ENCODE data around the gene NEK6. TPM values are rescaled to one million over a fixed set of nuclear protein-coding genes. Genes with fewer than 3 reads are reported as not detected.

The NEK6 gene
- total and polyA plus RNA-seq, 10 donors: 11.2 to 71.3 (median 41.1) TPM

- TF ChIP-seq CTCF (IDR thresholded peaks at IDR 0.05 in 8 of 11, conservative IDR thresholded peaks at IDR 0.05 in 3 of 11) (no peak), POLR2A (IDR thresholded peaks at IDR 0.05) (no peak), POLR2AphosphoS5 (IDR thresholded peaks at IDR 0.05) (no peak)
- DNase-seq: peak; percentile 74
- WGBS, 5 donors: 26 to 28% (median 28%) methylated on average over 19 of the region's 19 CpGs
- intact Hi-C loops (cut with DNase I; ENCODE audit: low total_unique reads): no loop called here
- H3K4me3 ChIP-seq: peak overlapping the region; percentile 1 to 87 (median 68)
- H3K27me3 ChIP-seq (replicated peaks in 1 of 7): peaks cover 0 to 12% (median 0%) of the 10 kb centered on the region in 7 donors
- H3K36me3 ChIP-seq: peaks cover 0 to 10% (median 2%) of the 10 kb centered on the region in 6 donors
- H3K9me3 ChIP-seq: no peaks in the 10 kb centered on the region
- peak overlapping the region; percentile 43 to 90 (median 86) for H3K27ac ChIP-seq
- H3K4me1 ChIP-seq: peaks cover 43 to 80% (median 69%) of the 10 kb centered on the region in 6 donors
These were observed 1.5 kb downstream of the NEK6 start for GRCh38 chr9:124259158-124259808.

- TF ChIP-seq POLR2A (IDR thresholded peaks at IDR 0.05) (no peak), POLR2AphosphoS5 (IDR thresholded peaks at IDR 0.05) (peak in 1 of 3 donors; percentile 30)
- no peaks in the 10 kb centered on the region for H3K9me3 ChIP-seq
- H3K4me1 ChIP-seq: peaks cover 52 to 92% (median 84%) of the 10 kb centered on the region in 6 donors
- peaks cover 0 to 12% (median 0%) of the 10 kb centered on the region in 7 donors for H3K27me3 ChIP-seq (replicated peaks in 1 of 7)
- peak overlapping the region in 7 of 8 donors; percentile 1 to 87 (median 17) for H3K4me3 ChIP-seq
- intact Hi-C loops (cut with DNase I; ENCODE audit: low total_unique reads): no loop called here
- DNase-seq: peak; percentile 82
- H3K36me3 ChIP-seq: peaks cover 0 to 10% (median 2%) of the 10 kb centered on the region in 6 donors
- 34 to 46% (median 41%) methylated on average over 15 of the region's 15 CpGs for WGBS, 5 donors
- peak overlapping the region; percentile 63 to 90 (median 86) for H3K27ac ChIP-seq
These were observed 3.2 kb downstream of the NEK6 start for GRCh38 chr9:124260769-124261603.

- no peak for DNase-seq
- 51 to 72% (median 61%) methylated on average over 13 of the region's 13 CpGs for WGBS, 5 donors
- intact Hi-C loops (cut with DNase I; ENCODE audit: low total_unique reads): no loop called here
- Histone ChIP-seq H3K27ac (peak overlapping the region; percentile 63 to 90 (median 86)), H3K27me3 (replicated peaks in 1 of 7) (peaks cover 0 to 12% (median 0%) of the 10 kb centered on the region in 7 donors), H3K4me1 (peaks cover 61 to 95% (median 90%) of the 10 kb centered on the region in 6 donors), H3K4me3 (peak overlapping the region in 5 of 8 donors; percentile 7 to 87 (median 18)), H3K36me3 (peaks cover 0 to 10% (median 2%) of the 10 kb centered on the region in 6 donors), H3K9me3 (no peaks in the 10 kb centered on the region)
- TF ChIP-seq POLR2AphosphoS5 (IDR thresholded peaks at IDR 0.05) (no peak), CTCF (IDR thresholded peaks at IDR 0.05 in 8 of 11, conservative IDR thresholded peaks at IDR 0.05 in 3 of 11) (no peak), POLR2A (IDR thresholded peaks at IDR 0.05) (no peak)
These were observed 4.2 kb downstream of the NEK6 start for GRCh38 chr9:124261736-124262648.

GRCh38 chr9:124262649-124262972, 4.9 kb downstream of the NEK6 start:
- intact Hi-C loops (cut with DNase I; ENCODE audit: low total_unique reads): no loop called here
- WGBS, 5 donors: 72 to 88% (median 84%) methylated on average over 5 of the region's 5 CpGs
- peaks cover 0 to 6% (median 0%) of the 10 kb centered on the region in 7 donors for H3K27me3 ChIP-seq (replicated peaks in 1 of 7)
- peaks cover 60 to 95% (median 90%) of the 10 kb centered on the region in 6 donors for H3K4me1 ChIP-seq
- H3K36me3 ChIP-seq: peaks cover 0 to 10% (median 2%) of the 10 kb centered on the region in 6 donors
- H3K9me3 ChIP-seq: no peaks in the 10 kb centered on the region
- H3K27ac ChIP-seq: peak overlapping the region in 7 of 8 donors; percentile 76 to 90 (median 87)
- no peak for TF ChIP-seq CTCF (IDR thresholded peaks at IDR 0.05 in 8 of 11, conservative IDR thresholded peaks at IDR 0.05 in 3 of 11)
- TF ChIP-seq POLR2AphosphoS5 (IDR thresholded peaks at IDR 0.05): no peak
- no peak for TF ChIP-seq POLR2A (IDR thresholded peaks at IDR 0.05)
- no peak for DNase-seq
- peak overlapping the region in 1 of 8 donors; percentile 87 for H3K4me3 ChIP-seq

Data from spleen (tissue), 11 donors.